GM19023 (cell line): ENCODE measurements around the gene PPM1N.
A peak's percentile ranks its signal among the peaks of the same experiment; 100 is the strongest.

Experiments used
- ATAC-seq: cut with Tn5 transposase; IDR thresholded peaks from one replicate; pipeline ENCODE4 v1.9.1; 2021; ENCODE audit warnings: mild to moderate bottlenecking, moderate library complexity; ENCODE audit not compliant: unreplicated experiment

PPM1N gene

GRCh38 chr19:45489216-45489855 is 8.9 kb upstream of the PPM1N start:
- no peak for ATAC-seq

- ATAC-seq = no peak
Measured at GRCh38 chr19:45492137-45492626, 6.1 kb upstream of the PPM1N start.

GRCh38 chr19:45492627-45493470 is 5.4 kb upstream of the PPM1N start:
- no peak for ATAC-seq

GRCh38 chr19:45494261-45494916 is 3.9 kb upstream of the PPM1N start:
- no peak for ATAC-seq

GRCh38 chr19:45495178-45495577 is 3.1 kb upstream of the PPM1N start:
- ATAC-seq = no peak

- no peak for ATAC-seq
Measured at GRCh38 chr19:45496349-45496953, 1.8 kb upstream of the PPM1N start.

- no peak for ATAC-seq
Measured at GRCh38 chr19:45497791-45498190, 452 bp upstream of the PPM1N start.

GRCh38 chr19:45499196-45500180 is 1.2 kb downstream of the PPM1N start:
- no peak for ATAC-seq

- ATAC-seq = no peak
Measured at GRCh38 chr19:45500918-45501729, 2.9 kb downstream of the PPM1N start.

GRCh38 chr19:45501730-45502014 is 3.4 kb downstream of the PPM1N start:
- no peak for ATAC-seq

GRCh38 chr19:45502111-45502510 is 3.9 kb downstream of the PPM1N start:
- ATAC-seq = no peak

GRCh38 chr19:45503909-45504308 is 5.7 kb downstream of the PPM1N start:
- ATAC-seq = no peak

GRCh38 chr19:45505151-45505995 is 7.1 kb downstream of the PPM1N start:
- ATAC-seq = no peak

GRCh38 chr19:45505996-45506245 is 7.7 kb downstream of the PPM1N start:
- no peak for ATAC-seq

GRCh38 chr19:45506246-45506988 is 8.2 kb downstream of the PPM1N start:
- peak; percentile 64 for ATAC-seq

- peak; percentile 37 for ATAC-seq
Measured at GRCh38 chr19:45506989-45507871, 9.0 kb downstream of the PPM1N start, which contains the start of gene VASP. TSS of gene VASP (plus strand) at chr19:45507479. CDS start at chr19:45507772, 293 bp downstream.

- ATAC-seq = no peak
Measured at GRCh38 chr19:45507872-45508416, 9.7 kb downstream of the PPM1N start.
